K562 (cell line): ENCODE results near the gene RIN3. TPM values are rescaled to one million over a fixed set of nuclear protein-coding genes. Genes with fewer than 3 reads are reported as not detected.

Source experiments
- ATAC-seq: fragments of 200-7000 bp; cut with Tn5 transposase; 3 replicates; pipeline ENCODE4 v1.9.1; 2020; ENCODE audit warnings: moderate library complexity
- BruUV-seq: library from RNA; stranded (reverse); fragments of 400-500 nt; replicated peaks from 2 replicates; lab custom pipeline; 2021; lab: Mats Ljungman, UMichigan
- CTCF ChIA-PET: fragments of 300-600 bp; formaldehyde crosslinking; extraction: SDS; loops from one replicate; lab custom pipeline; 2021; ENCODE audit warnings: low intra/inter-chr PET ratio; lab: Yijun Ruan, JAX
- POLR2A ChIA-PET: fragments of 300-600, 350-650 bp; sonication (Branson Sonifier 250); formaldehyde crosslinking; extraction: SDS; loops from one replicate; lab custom pipeline; 2021; ENCODE audit warnings: antibody characterized with exemption, inconsistent platforms; lab: Yijun Ruan, JAX
- DNase-seq, 4 experiments: peaks; one replicate each; pipeline versions ENCODE4 v3.0.0 to v3.0.0-alpha.2; 2011 to 2018; ENCODE audit warnings: low spot score in 3 of 4, mixed read lengths in 3 of 4; ENCODE audit errors: extremely low read depth in 1 of 4
- FAIRE-seq: peaks from 2 replicates; lab custom pipeline; 2011; peaks lifted over from hg19 to GRCh38; lab: Jason Lieb, UNC
- H2AFZ ChIP-seq: 2 replicates; pipeline ENCODE4 v1.6.0; 2011; ENCODE audit warnings: low read depth, low read length, control low read depth, inconsistent platforms
- H3K27ac ChIP-seq: fragments of 200-600 bp; 3 replicates; pipeline ENCODE4 v1.8.0; 2011; ENCODE audit warnings: low read depth, mild to moderate bottlenecking, control low read depth, inconsistent platforms, low read length, moderate library complexity, mixed read lengths; ENCODE audit errors: extremely low read depth
- H3K27me3 ChIP-seq, 2 experiments: fragments of 300-600 bp in 1 of 2; 2 replicates in 1 of 2; 3 replicates in 1 of 2; pipeline versions ENCODE4 v1.6.0 to v1.8.0; 2011; ENCODE audit warnings: inconsistent platforms in 2 of 2, low read length in 2 of 2, mild to moderate bottlenecking in 1 of 2, mixed read lengths in 1 of 2, moderate library complexity in 1 of 2; ENCODE audit not compliant: control insufficient read depth in 2 of 2, insufficient read depth in 2 of 2
- H3K36me3 ChIP-seq: fragments of 300-600 bp; 3 replicates; pipeline ENCODE4 v1.8.0; 2011; ENCODE audit warnings: mild to moderate bottlenecking, low read length, inconsistent platforms; ENCODE audit not compliant: control insufficient read depth, insufficient read depth
- H3K4me1 ChIP-seq, 2 experiments: fragments of 200-600 bp in 1 of 2; replicated peaks in 1 of 2; 2 replicates in 1 of 2; 3 replicates in 1 of 2; pipeline versions ENCODE4 v1.5.1 to v1.8.0; 2011; ENCODE audit warnings: inconsistent platforms in 2 of 2, low read length in 2 of 2, mild to moderate bottlenecking in 1 of 2, mixed read lengths in 1 of 2, moderate library complexity in 1 of 2; ENCODE audit not compliant: control insufficient read depth in 2 of 2, insufficient read depth in 2 of 2
- H3K4me2 ChIP-seq: 2 replicates; pipeline ENCODE4 v1.6.1; 2011; ENCODE audit warnings: low read length, control low read depth, inconsistent platforms, mixed read lengths; ENCODE audit not compliant: insufficient read depth
- H3K4me3 ChIP-seq: fragments of 200-600 bp; sonication (generic), shearing (Covaris generic); 2 replicates; pipeline ENCODE4 v1.5.1; 2016; ENCODE audit warnings: control low read depth, inconsistent platforms
- H3K79me2 ChIP-seq: fragments of 200-600 bp; 3 replicates; pipeline ENCODE4 v1.8.0; 2011; ENCODE audit warnings: low read length, inconsistent platforms; ENCODE audit not compliant: control insufficient read depth, insufficient read depth
- H3K9ac ChIP-seq, 2 experiments: 2 replicates each; pipeline versions ENCODE4 v1.6.0 to v1.6.1; 2011; ENCODE audit warnings: low read depth in 2 of 2, low read length in 2 of 2, control low read depth in 1 of 2, inconsistent platforms in 1 of 2, mild to moderate bottlenecking in 1 of 2, mixed read lengths in 1 of 2; ENCODE audit not compliant: insufficient read depth in 1 of 2
- H3K9me1 ChIP-seq: one replicate; pipeline ENCODE4 v1.6.0; 2011; ENCODE audit warnings: inconsistent platforms, mild to moderate bottlenecking, low read length, moderate library complexity; ENCODE audit not compliant: control insufficient read depth, insufficient read depth
- H3K9me3 ChIP-seq: replicated peaks from 2 replicates; pipeline ENCODE4 v1.5.1; 2011; ENCODE audit warnings: low read depth, low read length, inconsistent platforms; ENCODE audit not compliant: control insufficient read depth, insufficient read depth
- H4K20me1 ChIP-seq: replicated peaks from 2 replicates; pipeline ENCODE4 v1.6.1; 2011; ENCODE audit warnings: low read length, inconsistent platforms, mixed read lengths; ENCODE audit not compliant: control insufficient read depth, insufficient read depth
- ASH1L ChIP-seq: fragments of 450-650 bp; IDR thresholded peaks from 2 replicates; pipeline ENCODE4 v1.6.1; 2018; ENCODE audit warnings: borderline replicate concordance, mild to moderate bottlenecking, low read depth; ENCODE audit not compliant: partially characterized antibody
- CHD2 ChIP-seq: IDR thresholded peaks from 2 replicates; pipeline ENCODE4 v1.6.1; 2011; ENCODE audit warnings: low read depth, low read length
- ELF4 ChIP-seq: fragments of 450-650 bp; formaldehyde crosslinking; IDR thresholded peaks from 2 replicates; pipeline ENCODE4 v1.4.0; 2022; ENCODE audit warnings: missing genetic modification characterization
- GTF2E2 ChIP-seq: fragments of 200-800 bp; sonication (Bioruptor generic); IDR thresholded peaks from 2 replicates; pipeline ENCODE4 v1.6.1; 2016; ENCODE audit warnings: missing genetic modification characterization, missing compliant biosample characterization
- HIVEP1 ChIP-seq: fragments of 250-450 bp; sonication (Bioruptor Pico); IDR thresholded peaks from 2 replicates; pipeline ENCODE4 v1.4.0; 2020; ENCODE audit warnings: mild to moderate bottlenecking
- IRF1 ChIP-seq: sonication (generic); formaldehyde crosslinking; IDR thresholded peaks from 2 replicates; pipeline ENCODE4 v1.8.0; 2022; ENCODE audit warnings: missing genetic modification reagents, mild to moderate bottlenecking, borderline replicate concordance
- KDM5B ChIP-seq: fragments of 200-600 bp; sonication (generic); IDR thresholded peaks from 2 replicates; pipeline ENCODE4 v1.6.1; 2012; ENCODE audit warnings: low read depth, mild to moderate bottlenecking, moderate library complexity, low read length, control low read depth, inconsistent platforms; ENCODE audit not compliant: insufficient replicate concordance
- MYBL2 ChIP-seq, 2 experiments: fragments of 450-650 bp in 1 of 2; sonication (generic) in 1 of 2; formaldehyde crosslinking in 1 of 2; IDR thresholded peaks; 2 replicates each; pipeline versions ENCODE4 v1.6.1 to v1.8.1; 2017 to 2022; ENCODE audit warnings: borderline replicate concordance in 1 of 2, inconsistent platforms in 1 of 2, low read depth in 1 of 2, mild to moderate bottlenecking in 1 of 2, missing genetic modification reagents in 1 of 2, moderate library complexity in 1 of 2
- TSHZ1 ChIP-seq: fragments of 250-450 bp; sonication (Bioruptor Pico); IDR thresholded peaks from 2 replicates; pipeline ENCODE4 v1.4.0; 2020; ENCODE audit warnings: mild to moderate bottlenecking, moderate library complexity
- YY1 ChIP-seq, 3 experiments: IDR thresholded peaks; 2 replicates each; pipeline ENCODE4 v1.6.1; 2011; ENCODE audit warnings: low read length in 2 of 3, mild to moderate bottlenecking in 2 of 3, moderate library complexity in 2 of 3, borderline replicate concordance in 1 of 3, control low read depth in 1 of 3, low read depth in 1 of 3; ENCODE audit not compliant: insufficient read depth in 3 of 3, insufficient replicate concordance in 2 of 3, control insufficient read depth in 1 of 3, insufficient read length in 1 of 3; ENCODE audit errors: extremely low read depth in 1 of 3
- ZBTB2 ChIP-seq: fragments of 450-650 bp; IDR thresholded peaks from 2 replicates; pipeline ENCODE4 v1.6.1; 2016; ENCODE audit warnings: antibody characterized with exemption
- ZNF24 ChIP-seq: fragments of 450-650 bp; IDR thresholded peaks from 2 replicates; pipeline ENCODE4 v1.6.1; 2016
- ZNF274 ChIP-seq: IDR thresholded peaks from 2 replicates; pipeline ENCODE4 v1.6.1; 2011; ENCODE audit warnings: low read depth, mild to moderate bottlenecking, low read length, moderate library complexity, borderline replicate concordance
- ZNF778 ChIP-seq: fragments of 450-650 bp; formaldehyde crosslinking; IDR thresholded peaks from 2 replicates; pipeline ENCODE4 v1.4.0; 2020; ENCODE audit warnings: mild to moderate bottlenecking, moderate library complexity
- WGBS: fragments of 100-300 bp; shearing (Covaris generic); methylation state at CpG from one replicate; pipeline ENCODE4 v1.1.6; 2016; ENCODE audit warnings: low coverage, mixed read lengths; ENCODE audit not compliant: insufficient coverage; ENCODE audit errors: missing lambda C conversion rate; 5-methylcytosine and 5-hydroxymethylcytosine counted together
- in situ Hi-C: fragments of 300-500 bp; cut with MboI; formaldehyde crosslinking; loops from 4 replicates; pipeline ENCODE4 v1.15.0; 2018; ENCODE audit warnings: inconsistent platforms, mixed read lengths
- intact Hi-C: fragments of 100-400 bp; cut with micrococcal nuclease; formaldehyde crosslinking; loops from 2 replicates; pipeline ENCODE4 v1.14.2; 2022
- polyA plus RNA-seq, 8 experiments: library from polyadenylated mRNA; depleted of rRNA in 4 of 8; stranded (reverse) in 5 of 8; unstranded in 3 of 8; fragments of >200 nt; fragmentation: Nextera tagmentation in 2 of 8; fragmentation: Illumina TruSeq in 1 of 8; extraction: Ambion mirVana in 2 of 8; extraction: Trizol in 1 of 8; gene quantifications; 2 replicates each; pipeline versions ENCODE4 v1.2.1 to v1.2.3, GENCODE V29; 2011 to 2014; ENCODE audit warnings: inconsistent platforms in 1 of 8, missing spikeins in 1 of 8
- total RNA-seq, 7 experiments: library from RNA; depleted of rRNA in 6 of 7; stranded (reverse); fragments of >200 nt in 6 of 7; fragmentation: Illumina TruSeq in 2 of 7; extraction: Trizol in 2 of 7; gene quantifications; 2 replicates each; pipeline versions ENCODE4 v1.2.1 to v1.2.3, GENCODE V29; 2011 to 2021; ENCODE audit warnings: low replicate concordance in 1 of 7

The RIN3 gene
- total and polyA plus RNA-seq, 9 of the 15 experiments (the other 6 are each of a cell fraction or from before 2014, with no cell fraction given), result 0.01 to 0.49 (median 0.08) TPM; not detected in 5

GRCh38 chr14:92692822-92693226 lies 179.2 kb downstream of the RIN3 start:
- intact Hi-C loops, result no loop called here
- FAIRE-seq (no peak), DNase-seq (no peak), ATAC-seq (no peak)
- H3K4me2 ChIP-seq, result no peak overlapping the region
- H3K9me3 ChIP-seq, result no peaks in the 10 kb centered on the region
- no peaks in the 10 kb centered on the region for H3K9me1 ChIP-seq
- H3K9ac ChIP-seq, result no peak overlapping the region
- no peak overlapping the region for H3K27ac ChIP-seq
- H3K36me3 ChIP-seq, result no peaks in the 10 kb centered on the region
- POLR2A ChIA-PET, result interaction anchor here (0.6 kb wide), 1 partner anchor 1055 kb away, joined by 3 read pairs; no protein-coding TSS in a partner anchor
- no peaks in the 10 kb centered on the region for H3K79me2 ChIP-seq
- in situ Hi-C loops, result no loop called here
- WGBS, result 10% methylated on average over 2 of the region's 2 CpGs
- no peak overlapping the region for H2AFZ ChIP-seq
- no peaks in the 10 kb centered on the region for H4K20me1 ChIP-seq
- BruUV-seq, result no TSS peak
- CTCF ChIA-PET, result no interaction called here
- peaks cover 0 to 4% of the 10 kb centered on the region in 2 experiments; a peak in 1 of 5 replicates for H3K4me1 ChIP-seq
- no peak overlapping the region for H3K4me3 ChIP-seq
- peaks cover 0 to 31% of the 10 kb centered on the region in 2 experiments; a peak in 3 of 5 replicates for H3K27me3 ChIP-seq
- TF ChIP-seq IRF1 (CRISPR knock-in tag) (no peak), CHD2 (no peak), ASH1L (no peak), GTF2E2 (tag) (no peak), ZNF778 (CRISPR knock-in tag) (no peak), KDM5B (no peak), ZNF274 (no peak), ELF4 (CRISPR knock-in tag) (no peak), HIVEP1 (CRISPR knock-in tag) (no peak), MYBL2 (IDR thresholded peaks at IDR 0.05; ENCODE audit: low read depth) (no peak), MYBL2 (CRISPR knock-in tag; IDR thresholded peaks at IDR 0.05; ENCODE audit: borderline replicate concordance) (no peak), TSHZ1 (CRISPR knock-in tag) (no peak), YY1 (IDR thresholded peaks at IDR 0.05; ENCODE audit: borderline replicate concordance in 1 of 3, control insufficient read depth in 1 of 3, extremely low read depth in 1 of 3, insufficient read depth in 3 of 3, insufficient read length in 1 of 3, insufficient replicate concordance in 2 of 3, low read depth in 1 of 3, low read length in 2 of 3) (no peak), ZNF24 (no peak), ZBTB2 (no peak)
